H1 (cell line): Measurements from ENCODE around the gene SKP2.

Source experiments
- ATF3 ChIP-seq: IDR thresholded peaks from 2 replicates; pipeline ENCODE4 v1.6.1; 2011; ENCODE audit warnings: low read depth, mild to moderate bottlenecking, low read length; ENCODE audit not compliant: insufficient read depth
- BRCA1 ChIP-seq: IDR thresholded peaks from 2 replicates; pipeline ENCODE4 v1.6.1; 2012; ENCODE audit warnings: low read depth, low read length, improper control_type of control experiment
- CTCF ChIP-seq, 3 experiments: IDR thresholded peaks; 1 replicate in 2 of 3; 2 replicates in 1 of 3; pipeline versions ENCODE4 v1.5.1 to v1.6.1; 2011; ENCODE audit warnings: low read length in 3 of 3, mild to moderate bottlenecking in 3 of 3, inconsistent platforms in 2 of 3, low read depth in 1 of 3, moderate library complexity in 1 of 3; ENCODE audit not compliant: insufficient read depth in 1 of 3; ENCODE audit errors: control extremely low read depth in 1 of 3
- EZH2 ChIP-seq: fragments of 200-600 bp; sonication (generic); IDR thresholded peaks from 2 replicates; pipeline ENCODE4 v1.7.1; 2012; ENCODE audit warnings: low read depth, mild to moderate bottlenecking, moderate library complexity, low read length, inconsistent platforms; ENCODE audit not compliant: severe bottlenecking
- JUN ChIP-seq: IDR thresholded peaks from 2 replicates; pipeline ENCODE4 v1.6.1; 2011; ENCODE audit warnings: low read depth, mild to moderate bottlenecking, improper control_type of control experiment, low read length
- JUND ChIP-seq: IDR thresholded peaks from 2 replicates; pipeline ENCODE4 v1.6.1; 2011; ENCODE audit warnings: mild to moderate bottlenecking, improper control_type of control experiment, low read length
- KDM4A ChIP-seq: IDR thresholded peaks from one replicate; pipeline ENCODE4 v1.7.1; 2012; ENCODE audit warnings: low read depth, mild to moderate bottlenecking, moderate library complexity, low read length, inconsistent platforms; ENCODE audit not compliant: severe bottlenecking
- MAX ChIP-seq: IDR thresholded peaks from 2 replicates; pipeline ENCODE4 v1.6.1; 2012; ENCODE audit warnings: inconsistent platforms
- POLR2AphosphoS5 ChIP-seq: IDR thresholded peaks from 2 replicates; pipeline ENCODE4 v1.6.1; 2011; ENCODE audit warnings: low read depth, low read length
- RBBP5 ChIP-seq: IDR thresholded peaks from 2 replicates; pipeline ENCODE4 v1.7.1; 2012; ENCODE audit warnings: low read depth, mild to moderate bottlenecking, inconsistent platforms, low read length, moderate library complexity, borderline replicate concordance
- RXRA ChIP-seq: IDR thresholded peaks from 2 replicates; pipeline ENCODE4 v1.6.1; 2011; ENCODE audit warnings: low read depth, mild to moderate bottlenecking, low read length, moderate library complexity; ENCODE audit not compliant: insufficient read depth
- SIN3A ChIP-seq, 2 experiments: IDR thresholded peaks in 1 of 2; conservative IDR thresholded peaks in 1 of 2; 2 replicates each; pipeline ENCODE4 v1.6.1; 2011 to 2012; ENCODE audit warnings: low read length in 2 of 2, improper control_type of control experiment in 1 of 2, low read depth in 1 of 2, mild to moderate bottlenecking in 1 of 2
- SUZ12 ChIP-seq: fragments of 200-600 bp; sonication (generic); IDR thresholded peaks from 2 replicates; pipeline ENCODE4 v1.6.1; 2012; ENCODE audit warnings: mild to moderate bottlenecking, inconsistent platforms, low read length, moderate library complexity, mixed read lengths
- YY1 ChIP-seq: IDR thresholded peaks from 2 replicates; pipeline ENCODE4 v1.6.1; 2011; ENCODE audit warnings: low read depth, mild to moderate bottlenecking, low read length

GRCh38 chr5:36209664-36210063 is 57.8 kb downstream of the SKP2 start:
- TF ChIP-seq RBBP5 (no peak), RXRA (no peak), POLR2AphosphoS5 (no peak), SUZ12 (no peak), MAX (no peak), EZH2 (no peak), JUND (no peak), YY1 (no peak), CTCF (IDR thresholded peaks at IDR 0.05; ENCODE audit: control extremely low read depth in 1 of 3, insufficient read depth in 1 of 3, low read depth in 1 of 3, low read length in 3 of 3) (no peak), BRCA1 (no peak), JUN (no peak), ATF3 (no peak), KDM4A (no peak), SIN3A (conservative IDR thresholded peaks at IDR 0.05 in 1 of 2, IDR thresholded peaks at IDR 0.05 in 1 of 2; ENCODE audit: low read depth in 1 of 2, low read length in 2 of 2) (no peak)
